Body of pancreas (tissue), 4 donors: Measurements from ENCODE around the gene DHRS4. TPM values are rescaled to one million over a fixed set of nuclear protein-coding genes. Genes with fewer than 3 reads are reported as not detected.
"Not testable (repeated sequence)": the region's sequence is repeated elsewhere in the genome, so short reads cannot be mapped to it uniquely, and the experiment has no call there.

ENCODE experiments used
- ATAC-seq: fragments of 150-250 bp; one replicate; pipeline ENCODE4 v1.9.1; 2016
- DNase-seq, 4 donors: peaks; one replicate each; pipeline ENCODE4 v3.0.0-alpha.2; 2019
- H3K27ac ChIP-seq, 4 donors: fragments of 200-600 bp; sonication (generic); 1 replicate in 3 of 4; 2 replicates in 1 of 4; pipeline versions ENCODE4 v1.5.1 to v1.6.1; 2016 to 2019; ENCODE audit warnings: mild to moderate bottlenecking in 1 of 4, mixed read lengths in 1 of 4, moderate library complexity in 1 of 4
- H3K27me3 ChIP-seq, 2 donors: fragments of 200-600 bp; sonication (generic); one replicate each; pipeline ENCODE4 v1.6.0; 2016; ENCODE audit warnings: mild to moderate bottlenecking in 1 of 2
- H3K36me3 ChIP-seq, 2 donors: fragments of 200-600 bp; sonication (generic); replicated peaks in 1 of 2; 2 replicates each; pipeline ENCODE4 v1.5.1; 2016; ENCODE audit warnings: low read depth in 2 of 2; ENCODE audit not compliant: insufficient read depth in 1 of 2
- H3K4me1 ChIP-seq: fragments of 200-600 bp; sonication (generic); one replicate; pipeline ENCODE4 v1.6.0; 2016
- H3K4me3 ChIP-seq, 2 donors: fragments of 200-600 bp; sonication (generic); 1 replicate in 1 of 2; 2 replicates in 1 of 2; pipeline ENCODE4 v1.5.1; 2016 to 2019
- H3K9me3 ChIP-seq, 3 donors: fragments of 200-600 bp; sonication (generic); 1 replicate in 2 of 3; 2 replicates in 1 of 3; pipeline ENCODE4 v1.5.1; 2016
- CTCF ChIP-seq, 7 experiments: fragments of 450-650 bp in 4 of 7; fragments of 200-600 bp in 3 of 7; sonication (generic) in 3 of 7; IDR thresholded peaks; one replicate each; pipeline ENCODE4 v1.5.1; 2016 to 2019; ENCODE audit warnings: antibody characterized with exemption in 7 of 7
- POLR2A ChIP-seq, 3 donors: fragments of 450-650 bp; IDR thresholded peaks; one replicate each; pipeline ENCODE4 v1.6.1; 2016; ENCODE audit warnings: antibody characterized with exemption in 3 of 3, mild to moderate bottlenecking in 2 of 3
- WGBS, 2 donors: methylation state at CpG; one replicate each; pipeline ENCODE4 v1.1.5; 2017; 5-methylcytosine and 5-hydroxymethylcytosine counted together
- intact Hi-C: fragments of 100-400 bp; cut with DNase I; formaldehyde crosslinking; loops from one replicate; pipeline ENCODE4 v1.15.1; 2023
- total RNA-seq, 2 donors: library from RNA; depleted of rRNA; stranded (reverse); fragments of >200 nt; gene quantifications; one replicate each; pipeline ENCODE4 v1.1.0, GENCODE V29; 2016

DHRS4 gene
- total RNA-seq, 2 donors from 2014 or later: 18.4 to 45.5 TPM

DNA sequence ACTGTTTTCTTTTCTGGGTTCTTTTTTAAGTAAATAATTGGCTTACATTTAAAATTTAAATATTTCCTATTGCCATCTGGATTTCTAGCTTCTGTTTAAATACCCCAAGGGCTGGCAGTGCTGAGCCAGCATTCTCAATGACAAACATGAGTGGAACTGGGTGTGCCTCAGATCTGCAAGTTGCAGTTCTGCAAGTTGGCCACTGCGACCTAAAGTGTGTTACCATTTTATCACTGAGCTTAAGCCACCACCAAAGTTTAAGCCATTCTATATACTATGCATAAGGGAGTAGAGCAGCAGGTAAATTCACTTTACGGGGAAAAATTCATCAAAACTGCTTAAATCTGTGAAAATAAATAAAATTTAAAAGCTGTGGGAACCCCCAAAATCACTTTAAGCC, 23.6 kb downstream of the DHRS4 start:
- DNase-seq (peak in 2 of 4 donors; percentile 31 to 43), ATAC-seq (peak; percentile 67)
- H3K4me3 ChIP-seq, H3K27ac ChIP-seq, H3K36me3 ChIP-seq, H3K9me3 ChIP-seq, H3K4me1 ChIP-seq, H3K27me3 ChIP-seq, intact Hi-C loops: not testable (repeated sequence)
- peak in 4 of 7 experiments; percentile 14 to 38 (median 30) for TF ChIP-seq CTCF (IDR thresholded peaks at IDR 0.05)
- WGBS, 2 donors: 38 to 49% methylated on average over 2 of the region's 2 CpGs

DNA sequence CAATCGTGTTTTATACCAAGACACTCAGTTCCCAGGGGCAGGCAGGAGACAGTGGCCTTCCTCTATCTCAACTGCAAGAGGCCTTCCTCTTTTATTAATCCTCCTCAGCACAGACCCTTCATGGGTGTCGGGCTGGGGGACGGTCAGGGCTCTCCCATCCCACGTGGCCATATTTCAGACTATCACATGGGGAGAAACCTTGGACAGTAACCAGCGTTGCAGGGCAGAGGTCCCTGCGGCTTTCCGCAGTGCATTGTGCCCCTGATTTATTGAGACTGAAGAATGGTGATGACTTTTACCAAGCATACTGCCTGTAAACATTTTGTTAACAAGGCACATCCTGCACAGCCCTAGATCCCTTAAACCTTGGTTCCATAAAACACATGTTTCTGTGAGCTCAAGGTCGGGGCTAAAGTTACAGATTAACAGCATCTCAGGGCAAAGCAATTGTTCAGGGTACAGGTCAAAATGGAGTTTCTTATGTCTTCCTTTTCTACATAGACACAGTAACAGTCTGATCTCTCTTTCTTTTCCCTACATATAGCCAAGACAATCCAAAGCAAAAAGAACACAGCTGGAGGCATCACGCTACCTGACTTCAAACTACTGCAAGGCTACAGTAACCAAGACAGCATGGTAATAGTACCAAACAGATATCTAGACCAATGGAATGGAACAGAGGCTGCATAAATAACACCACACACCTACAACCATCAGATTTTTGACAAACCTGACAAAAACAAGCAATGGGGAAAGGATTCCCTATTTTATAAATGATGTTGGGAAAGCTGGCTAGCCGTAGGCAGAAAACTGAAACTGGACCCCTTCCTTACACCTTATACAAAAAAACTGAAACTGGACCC, 28.6 kb downstream of the DHRS4 start:
- intact Hi-C loops, H3K27me3 ChIP-seq, DNase-seq, H3K27ac ChIP-seq, H3K4me3 ChIP-seq, H3K4me1 ChIP-seq, H3K9me3 ChIP-seq, H3K36me3 ChIP-seq, ATAC-seq: not testable (repeated sequence)
- WGBS, 2 donors: 49 to 100% methylated on average over 1 to 10 of the region's 10 CpGs

DNA sequence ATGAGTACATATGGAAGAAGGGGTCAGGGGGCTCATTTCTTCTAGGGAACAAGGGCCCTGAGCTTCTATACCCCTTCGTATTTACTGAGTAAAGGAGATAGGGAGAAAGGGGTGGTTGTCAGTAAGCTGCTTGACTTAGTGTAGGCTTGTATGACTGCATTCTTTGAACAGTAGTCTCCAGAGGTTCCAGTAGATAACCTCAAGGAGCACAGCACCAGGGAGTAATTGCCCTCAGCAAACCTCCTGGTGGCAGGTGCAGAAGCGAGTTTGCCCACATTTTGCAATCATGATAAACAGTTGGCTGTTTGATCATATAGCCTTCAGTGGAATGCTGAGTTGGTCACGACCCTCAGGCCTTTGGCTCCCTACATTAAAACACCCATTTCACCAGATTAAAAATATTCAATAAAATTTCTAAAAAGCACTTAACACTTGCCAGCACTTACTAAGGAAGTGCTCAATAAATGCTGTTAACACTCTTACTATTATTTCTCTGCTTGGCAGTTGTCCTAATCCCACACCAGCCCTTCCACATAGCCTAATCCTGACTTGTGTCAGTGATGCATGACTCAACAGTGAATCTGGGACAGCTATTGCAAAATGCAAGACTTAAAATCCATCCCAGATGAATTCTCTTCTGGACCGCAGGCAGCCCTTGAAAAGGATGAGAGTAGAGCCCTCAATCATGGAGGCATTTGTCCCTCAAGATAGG, 31.5 kb downstream of the DHRS4 start:
- TF ChIP-seq POLR2A (IDR thresholded peaks at IDR 0.05) (no peak), CTCF (IDR thresholded peaks at IDR 0.05) (no peak)
- no peaks in the 10 kb centered on the region for H3K27me3 ChIP-seq
- intact Hi-C loops: no loop called here
- H3K9me3 ChIP-seq: no peaks in the 10 kb centered on the region
- 47 to 53% methylated on average over 4 of the region's 4 CpGs for WGBS, 2 donors
- DNase-seq: no peak
- no peak overlapping the region for H3K27ac ChIP-seq
- ATAC-seq: no peak
- no peak overlapping the region for H3K4me3 ChIP-seq
- peaks cover 7% of the 10 kb centered on the region for H3K4me1 ChIP-seq
- H3K36me3 ChIP-seq: no peaks in the 10 kb centered on the region

DNA sequence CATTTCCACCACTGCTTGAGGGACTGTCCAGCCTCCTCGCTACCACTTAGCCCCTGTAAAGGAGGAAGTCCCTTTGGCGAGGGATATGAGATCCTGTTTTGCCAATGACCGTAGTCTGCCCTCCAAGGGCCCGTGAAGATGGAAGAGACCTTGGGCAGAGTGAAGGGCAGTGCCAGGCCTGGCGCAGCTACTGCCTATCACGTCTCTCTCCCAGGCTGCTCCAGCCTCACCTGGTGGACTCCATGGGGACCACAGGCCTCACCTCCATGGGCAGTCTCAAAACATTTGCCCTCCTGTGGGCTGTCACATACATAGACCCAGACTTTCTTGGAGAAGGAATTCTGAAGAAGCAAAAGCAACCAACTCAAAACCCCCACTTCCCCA, 34.6 kb downstream of the DHRS4 start:
- H3K4me1 ChIP-seq, H3K4me3 ChIP-seq, H3K9me3 ChIP-seq, H3K27me3 ChIP-seq, intact Hi-C loops, H3K36me3 ChIP-seq: not testable (repeated sequence)
- ATAC-seq: peak; percentile 45
- DNase-seq: peak in 2 of 4 donors; percentile 23 to 31
- peak overlapping the region; percentile 35 to 77 (median 59) for H3K27ac ChIP-seq
- no CpG with 5 or more reads among the region's 6 CpGs for WGBS, 2 donors

- 0 to 28% methylated on average over 6 to 32 of the region's 40 CpGs for whole genome bisulfite sequencing, 2 donors
- TF ChIP-seq POLR2A (IDR thresholded peaks at IDR 0.05): peak in 2 of 3 donors; percentile 18 to 49
Observed at GRCh38 chr14:23988607-23989363, 35.2 kb downstream of the DHRS4 start, which contains the start of gene DHRS4L2. DHRS4L2 (plus strand) TSS chr14:23988929; CDS start chr14:23988948, 19 bp downstream.

DNA sequence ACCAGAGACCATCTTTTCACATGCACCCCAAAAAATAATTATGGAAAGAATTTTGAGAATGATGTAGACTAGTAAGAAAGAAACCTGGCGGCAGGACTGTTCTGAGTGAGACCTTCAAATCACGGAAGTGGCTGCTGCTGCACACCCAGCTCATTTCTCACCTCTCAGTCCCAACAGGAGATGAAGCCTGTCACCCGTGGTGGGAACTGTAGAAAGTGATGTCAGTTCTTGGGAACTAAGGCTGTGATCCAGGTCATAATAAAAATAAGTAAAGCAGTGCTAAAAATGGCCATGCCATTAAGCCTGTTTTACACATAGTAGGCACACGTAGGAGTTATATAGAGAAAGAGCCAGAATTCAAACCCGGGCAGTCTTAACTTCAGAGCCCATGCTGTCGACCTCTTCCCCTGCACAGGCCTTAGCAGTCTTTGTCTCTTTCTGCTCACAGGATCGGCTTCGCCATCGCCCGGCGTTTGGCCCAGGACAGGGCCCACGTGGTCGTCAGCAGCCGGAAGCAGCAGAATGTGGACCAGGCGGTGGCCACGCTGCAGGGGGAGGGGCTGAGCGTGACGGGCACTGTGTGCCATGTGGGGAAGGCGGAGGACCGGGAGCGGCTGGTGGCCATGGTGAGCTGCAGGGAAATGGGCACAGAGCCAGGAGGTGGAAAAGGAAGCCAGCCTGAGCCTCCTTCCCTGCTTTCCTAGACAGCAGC, 36.3 kb downstream of the DHRS4 start:
- intact Hi-C loops, H3K4me3 ChIP-seq, H3K36me3 ChIP-seq, H3K4me1 ChIP-seq, H3K27me3 ChIP-seq, H3K9me3 ChIP-seq: not testable (repeated sequence)
- ATAC-seq: peak; percentile 39
- WGBS, 2 donors: 74 to 83% methylated on average over 7 to 18 of the region's 21 CpGs
- DNase-seq: peak; percentile 29 to 88 (median 63)
- peak overlapping the region in 1 of 4 donors; percentile 77 for H3K27ac ChIP-seq

More at GRCh38 chr14:23988607-23989363, 35.2 kb downstream of the DHRS4 start, which contains the start of gene DHRS4L2:
- H3K27me3 ChIP-seq, intact Hi-C loops, H3K4me1 ChIP-seq, H3K9me3 ChIP-seq, H3K36me3 ChIP-seq: not testable (repeated sequence)
- peak within 1 kb of the TSS in 1 of 2 donors; percentile 12 for H3K4me3 ChIP-seq
- H3K27ac ChIP-seq: peak within 1 kb of the TSS; percentile 35 to 77 (median 59)
- peak; percentile 79 to 92 (median 88) for DNase-seq
- peak; percentile 95 for ATAC-seq

DNA sequence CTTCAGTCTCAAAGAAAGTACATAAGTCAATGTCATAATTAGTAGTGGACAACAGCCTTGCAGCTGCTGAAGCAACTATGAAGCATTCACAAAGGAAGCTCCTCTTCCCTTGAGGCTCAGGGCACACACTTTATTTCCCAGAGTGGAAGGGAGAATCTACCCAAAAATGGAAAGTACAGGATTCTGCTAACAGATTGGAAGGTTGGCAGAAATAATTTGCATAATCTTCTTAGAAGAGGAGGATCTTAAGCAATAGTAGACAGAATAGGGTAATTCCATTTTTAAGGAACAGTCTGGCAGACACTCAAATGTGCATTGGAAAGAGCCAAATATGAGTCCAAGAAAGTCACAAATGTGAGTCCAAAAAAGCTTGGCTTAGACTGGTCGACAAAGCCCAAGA, 37.4 kb downstream of the DHRS4 start:
- ATAC-seq, H3K9me3 ChIP-seq, H3K4me1 ChIP-seq, H3K27ac ChIP-seq, H3K36me3 ChIP-seq, DNase-seq, intact Hi-C loops, H3K4me3 ChIP-seq, H3K27me3 ChIP-seq: not testable (repeated sequence)
- WGBS, 2 donors: 92 to 100% methylated on average over 1 of the region's 1 CpG

GRCh38 chr14:23993042-23993441, 39.5 kb downstream of the DHRS4 start:
- 53 to 58% methylated on average over 3 of the region's 3 CpGs for WGBS, 2 donors
- ATAC-seq, DNase-seq, H3K4me3 ChIP-seq, H3K4me1 ChIP-seq, intact Hi-C loops, H3K9me3 ChIP-seq, H3K27ac ChIP-seq, H3K36me3 ChIP-seq, H3K27me3 ChIP-seq: not testable (repeated sequence)

DNA sequence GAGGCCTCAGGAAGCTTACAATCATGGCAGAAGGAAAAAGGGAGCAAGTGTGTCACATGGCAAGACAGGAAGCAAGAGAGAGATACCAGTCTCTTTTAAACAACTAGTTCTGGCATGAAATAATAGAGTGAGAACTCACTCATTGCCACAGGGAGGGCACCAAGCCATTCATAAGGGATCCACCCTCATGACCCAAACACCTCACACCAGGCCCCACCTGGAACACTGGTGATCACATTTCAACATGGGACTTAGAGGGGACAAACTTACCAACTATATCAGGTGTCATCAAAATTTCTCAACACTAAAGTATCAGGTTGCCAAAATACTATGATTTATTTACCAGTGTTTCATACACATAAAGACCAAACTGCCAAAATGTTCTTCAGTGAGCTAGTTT, 42.4 kb downstream of the DHRS4 start:
- ATAC-seq, H3K27ac ChIP-seq, intact Hi-C loops, H3K27me3 ChIP-seq, DNase-seq, H3K36me3 ChIP-seq, H3K4me1 ChIP-seq, H3K9me3 ChIP-seq, H3K4me3 ChIP-seq: not testable (repeated sequence)
